ENCODE results near the gene HAGHL. TPM values are rescaled to one million over a fixed set of nuclear protein-coding genes. Genes with fewer than 3 reads are reported as not detected.
A peak's percentile ranks its signal among the peaks of the same experiment; 100 is the strongest.

Gene HAGHL
- total RNA-seq, 4 donors from 2014 or later, result 1.7 to 5.7 (median 4.8) TPM; not detected in 1

- H3K27me3 ChIP-seq, result peaks cover 32 to 100% (median 59%) of the 10 kb centered on the region in 4 donors
- intact Hi-C loops (cut with DNase I), result no loop called here
- DNase-seq, result no peak
- TF ChIP-seq, protein P1, sequence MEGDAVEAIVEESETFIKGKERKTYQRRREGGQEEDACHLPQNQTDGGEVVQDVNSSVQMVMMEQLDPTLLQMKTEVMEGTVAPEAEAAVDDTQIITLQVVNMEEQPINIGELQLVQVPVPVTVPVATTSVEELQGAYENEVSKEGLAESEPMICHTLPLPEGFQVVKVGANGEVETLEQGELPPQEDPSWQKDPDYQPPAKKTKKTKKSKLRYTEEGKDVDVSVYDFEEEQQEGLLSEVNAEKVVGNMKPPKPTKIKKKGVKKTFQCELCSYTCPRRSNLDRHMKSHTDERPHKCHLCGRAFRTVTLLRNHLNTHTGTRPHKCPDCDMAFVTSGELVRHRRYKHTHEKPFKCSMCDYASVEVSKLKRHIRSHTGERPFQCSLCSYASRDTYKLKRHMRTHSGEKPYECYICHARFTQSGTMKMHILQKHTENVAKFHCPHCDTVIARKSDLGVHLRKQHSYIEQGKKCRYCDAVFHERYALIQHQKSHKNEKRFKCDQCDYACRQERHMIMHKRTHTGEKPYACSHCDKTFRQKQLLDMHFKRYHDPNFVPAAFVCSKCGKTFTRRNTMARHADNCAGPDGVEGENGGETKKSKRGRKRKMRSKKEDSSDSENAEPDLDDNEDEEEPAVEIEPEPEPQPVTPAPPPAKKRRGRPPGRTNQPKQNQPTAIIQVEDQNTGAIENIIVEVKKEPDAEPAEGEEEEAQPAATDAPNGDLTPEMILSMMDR (IDR thresholded peaks at IDR 0.05), result no peak
- no peak overlapping the region for H3K27ac ChIP-seq
- H3K4me3 ChIP-seq, result peak overlapping the region in 2 of 4 donors; percentile 41 to 53
- peaks cover 12 to 57% (median 17%) of the 10 kb centered on the region in 3 donors for H3K4me1 ChIP-seq
- no peaks in the 10 kb centered on the region for H3K9me3 ChIP-seq
- WGBS, 2 donors, result 0% methylated on average over 2 to 10 of the region's 49 CpGs
- no peaks in the 10 kb centered on the region for H3K36me3 ChIP-seq
Measured at GRCh38 chr16:706189-707061, 20.5 kb upstream of the HAGHL start.

GRCh38 chr16:707062-707538, 19.8 kb upstream of the HAGHL start:
- H3K27ac ChIP-seq, result no peak overlapping the region
- peaks cover 16 to 64% (median 16%) of the 10 kb centered on the region in 3 donors for H3K4me1 ChIP-seq
- H3K4me3 ChIP-seq, result no peak overlapping the region
- H3K9me3 ChIP-seq, result no peaks in the 10 kb centered on the region
- TF ChIP-seq POLR2A (IDR thresholded peaks at IDR 0.05), result no peak
- TF ChIP-seq, protein P1 (IDR thresholded peaks at IDR 0.05), result no peak
- WGBS, 2 donors, result 0 to 32% methylated on average over 2 of the region's 14 CpGs
- intact Hi-C loops (cut with DNase I), result no loop called here
- peaks cover 26 to 100% (median 52%) of the 10 kb centered on the region in 4 donors for H3K27me3 ChIP-seq
- no peaks in the 10 kb centered on the region for H3K36me3 ChIP-seq
- DNase-seq, result no peak

DNA sequence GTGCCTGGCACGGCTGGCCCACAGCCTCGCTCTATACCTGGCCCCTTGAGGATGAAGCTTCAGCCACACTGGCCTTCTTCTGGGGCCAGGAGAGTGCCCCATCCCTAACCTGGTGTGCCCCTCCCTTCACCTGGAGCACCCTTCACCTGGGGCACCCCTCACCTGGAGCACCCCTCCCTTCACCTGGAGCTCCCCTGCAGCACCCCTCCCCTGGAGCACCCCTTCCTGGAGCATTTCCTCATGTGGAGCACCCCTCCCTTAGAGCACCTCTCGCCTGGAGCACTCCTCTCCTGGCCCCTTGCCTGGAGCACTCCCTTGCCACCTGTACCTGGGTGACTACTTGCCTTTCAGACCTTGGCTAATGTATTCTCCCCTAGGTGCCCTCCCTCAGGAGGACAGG, 18.9 kb upstream of the HAGHL start:
- 35 to 60% methylated on average over 2 to 3 of the region's 3 CpGs for WGBS, 2 donors
- intact Hi-C loops (cut with DNase I), result no loop called here
- Histone ChIP-seq H3K4me1 (peaks cover 16 to 73% (median 16%) of the 10 kb centered on the region in 3 donors), H3K4me3 (no peak overlapping the region), H3K27me3 (peaks cover 25 to 94% (median 46%) of the 10 kb centered on the region in 4 donors), H3K36me3 (no peaks in the 10 kb centered on the region), H3K9me3 (no peaks in the 10 kb centered on the region), H3K27ac (no peak overlapping the region)
- TF ChIP-seq POLR2A (IDR thresholded peaks at IDR 0.05), result no peak
- TF ChIP-seq, protein P1 (IDR thresholded peaks at IDR 0.05), result no peak
- no peak for DNase-seq

- DNase-seq, result no peak
- Histone ChIP-seq H3K4me1 (peaks cover 16 to 75% (median 16%) of the 10 kb centered on the region in 3 donors), H3K27ac (no peak overlapping the region), H3K9me3 (no peaks in the 10 kb centered on the region), H3K4me3 (no peak overlapping the region), H3K36me3 (no peaks in the 10 kb centered on the region), H3K27me3 (peaks cover 19 to 85% (median 42%) of the 10 kb centered on the region in 4 donors)
- no peak for TF ChIP-seq POLR2A (IDR thresholded peaks at IDR 0.05)
- intact Hi-C loops (cut with DNase I), result no loop called here
- 100% methylated on average over 1 of the region's 4 CpGs; no CpG with 5 or more reads in 1 of the 2 donors for WGBS, 2 donors
Measured at GRCh38 chr16:708959-709358, 17.9 kb upstream of the HAGHL start.

- no peaks in the 10 kb centered on the region for H3K36me3 ChIP-seq
- intact Hi-C loops (cut with DNase I), result loop anchor here (5.0 kb wide), 1 partner anchor 77 kb away; the partner anchor contains the start of genes CHTF18 and RPUSD1
- no peak overlapping the region for H3K27ac ChIP-seq
- DNase-seq, result no peak
- 20 to 42% methylated on average over 7 to 15 of the region's 30 CpGs for WGBS, 2 donors
- TF ChIP-seq POLR2A (IDR thresholded peaks at IDR 0.05), result no peak
- TF ChIP-seq, protein P1 (IDR thresholded peaks at IDR 0.05), result no peak
- peaks cover 11 to 84% (median 37%) of the 10 kb centered on the region in 4 donors for H3K27me3 ChIP-seq
- H3K4me1 ChIP-seq, result peaks cover 22 to 79% (median 23%) of the 10 kb centered on the region in 3 donors
- H3K9me3 ChIP-seq, result no peaks in the 10 kb centered on the region
- no peak overlapping the region for H3K4me3 ChIP-seq
Measured at GRCh38 chr16:709566-710499, 17.1 kb upstream of the HAGHL start.

Measured in esophagus squamous epithelium (tissue), 5 donors.